GM18502 (cell line): ENCODE results near the gene CACTIN.
"Not testable (repeated sequence)": the region's sequence is repeated elsewhere in the genome, so short reads cannot be mapped to it uniquely, and the experiment has no call there.

ENCODE experiments used
- ATAC-seq: cut with Tn5 transposase; IDR thresholded peaks from one replicate; pipeline ENCODE4 v1.9.1; 2021; ENCODE audit warnings: mild to moderate bottlenecking; ENCODE audit not compliant: unreplicated experiment, poor library complexity

The CACTIN gene

GRCh38 chr19:3626473-3627350, at the start of gene CACTIN:
Gene CACTIN, minus strand, starts transcription at chr19:3626790. Its CDS starts 28 bp downstream, at chr19:3626762.
- peak; percentile 88 for ATAC-seq

DNA sequence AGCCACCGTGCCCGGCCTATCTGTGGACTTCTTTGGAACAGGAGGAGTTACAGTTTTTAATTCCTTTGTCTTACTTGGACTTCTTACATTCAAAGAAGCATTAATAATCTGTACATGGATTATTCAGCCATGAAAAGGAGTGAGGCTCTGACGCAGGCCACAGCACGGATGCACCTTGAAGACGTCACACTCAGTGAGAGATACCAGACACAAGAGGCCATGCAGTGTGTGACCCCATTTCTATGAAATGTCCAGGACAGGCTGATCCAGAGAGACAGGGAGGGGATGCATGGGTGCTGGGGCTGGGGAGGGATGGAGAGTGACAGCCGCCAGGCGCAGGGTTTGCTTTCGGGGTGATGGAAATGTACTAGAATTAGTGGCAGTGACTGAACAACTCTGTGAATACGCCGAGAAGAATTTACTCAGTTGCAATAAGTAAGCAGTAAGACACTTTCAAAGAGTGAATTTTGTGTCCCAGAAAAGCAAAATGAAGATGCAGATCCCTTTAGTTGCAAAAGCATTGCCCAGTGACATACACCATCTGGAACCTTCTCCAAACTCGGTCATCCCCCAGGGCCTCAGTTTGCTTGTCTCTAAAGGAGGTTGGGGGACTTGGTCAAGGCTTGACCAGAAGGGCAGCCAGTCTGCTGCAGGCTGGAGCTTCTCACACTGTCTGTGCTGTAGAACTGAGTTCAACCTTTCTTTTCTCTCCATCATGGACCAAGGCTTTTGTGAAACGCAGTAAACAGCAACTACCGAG, 48.4 kb upstream of the CACTIN start:
- ATAC-seq: no peak

GRCh38 chr19:3673506-3674439, 47.2 kb upstream of the CACTIN start:
- no peak for ATAC-seq

GRCh38 chr19:3672993-3673392, 46.4 kb upstream of the CACTIN start:
- no peak for ATAC-seq

- no peak for ATAC-seq
These were observed 46.0 kb upstream of the CACTIN start for GRCh38 chr19:3672575-3672948.

- ATAC-seq: no peak
These were observed 45.3 kb upstream of the CACTIN start for GRCh38 chr19:3671680-3672574.

- no peak for ATAC-seq
These were observed 44.4 kb upstream of the CACTIN start for GRCh38 chr19:3670796-3671679.

GRCh38 chr19:3669947-3670795, 43.6 kb upstream of the CACTIN start:
- ATAC-seq: no peak

- no peak for ATAC-seq
These were observed 42.7 kb upstream of the CACTIN start for GRCh38 chr19:3669082-3669946.

- no peak for ATAC-seq
These were observed 41.9 kb upstream of the CACTIN start for GRCh38 chr19:3668331-3669081.

DNA sequence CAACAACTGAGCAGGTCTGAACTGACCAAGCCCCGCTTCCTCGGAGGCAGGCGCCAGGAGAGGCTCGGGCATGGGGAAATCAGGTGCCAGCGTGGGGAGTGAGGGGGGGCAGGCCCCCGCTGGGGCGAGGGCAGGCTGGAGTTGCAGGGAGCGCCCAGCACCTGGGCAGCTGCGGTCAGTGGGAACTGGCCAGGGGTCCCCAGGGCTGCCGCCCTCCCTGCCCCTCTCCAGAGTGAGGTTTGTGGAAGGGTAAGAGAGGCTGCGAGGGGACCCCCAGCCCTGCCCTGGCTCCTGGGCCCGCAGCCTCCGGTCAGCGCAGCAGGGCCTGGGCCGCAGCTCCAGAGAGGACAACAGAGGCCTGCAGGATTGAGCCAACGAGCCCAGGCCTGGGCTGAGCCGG, 41.2 kb upstream of the CACTIN start:
- no peak for ATAC-seq

- no peak for ATAC-seq
These were observed 40.5 kb upstream of the CACTIN start for GRCh38 chr19:3667037-3667638.

- ATAC-seq: not testable (repeated sequence)
These were observed 39.9 kb upstream of the CACTIN start for GRCh38 chr19:3666545-3666856.

GRCh38 chr19:3665681-3666544, 39.3 kb upstream of the CACTIN start:
- ATAC-seq: no peak
